ENCODE data around the gene DNAJC1.
A peak's percentile ranks its signal among the peaks of the same experiment; 100 is the strongest.

The DNAJC1 gene

DNA sequence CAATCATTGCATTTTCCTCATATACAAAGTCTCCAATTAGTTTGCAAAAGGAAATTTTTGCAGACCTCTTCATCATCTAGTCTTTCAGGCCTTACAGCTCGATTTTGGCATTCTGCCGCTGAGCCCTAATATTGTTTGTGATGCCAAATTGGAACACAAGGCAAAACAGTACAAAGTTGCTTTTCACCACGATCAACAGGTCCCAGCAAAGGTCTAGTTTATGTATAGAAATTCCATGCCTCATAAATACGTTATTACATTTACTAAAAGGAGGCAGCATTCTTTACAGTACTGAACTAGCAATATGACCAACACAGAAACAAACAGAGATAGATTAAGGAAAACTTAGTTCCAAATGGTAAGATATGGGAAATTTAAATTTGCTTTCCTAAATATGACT, 7.0 kb upstream of the DNAJC1 start:
- no peak for DNase-seq (ENCODE audit: low read depth)

DNA sequence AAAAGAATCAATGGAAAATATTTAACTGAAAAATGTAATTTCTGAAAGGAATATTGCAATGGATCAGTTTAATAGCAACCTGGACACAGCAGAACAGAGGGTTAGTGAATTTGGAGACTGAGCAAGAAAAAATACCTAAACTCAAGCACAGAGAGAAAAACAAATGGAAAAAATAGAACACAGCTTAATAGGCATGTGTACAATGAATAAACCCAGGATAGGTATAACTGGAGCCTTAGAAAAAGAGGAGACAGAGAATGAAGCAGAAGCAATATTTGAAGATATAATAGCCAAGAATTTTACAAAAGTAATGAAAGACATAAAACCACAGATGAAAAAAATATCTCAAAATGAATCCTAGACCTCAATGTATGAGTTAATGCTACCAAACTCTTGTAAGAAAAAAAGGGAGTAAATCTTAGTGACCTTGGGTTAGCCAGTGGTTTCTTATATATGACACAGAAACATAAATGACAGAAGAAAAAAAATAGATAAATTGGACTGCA, 2.9 kb upstream of the DNAJC1 start:
- no peak for DNase-seq (ENCODE audit: low read depth)

DNA sequence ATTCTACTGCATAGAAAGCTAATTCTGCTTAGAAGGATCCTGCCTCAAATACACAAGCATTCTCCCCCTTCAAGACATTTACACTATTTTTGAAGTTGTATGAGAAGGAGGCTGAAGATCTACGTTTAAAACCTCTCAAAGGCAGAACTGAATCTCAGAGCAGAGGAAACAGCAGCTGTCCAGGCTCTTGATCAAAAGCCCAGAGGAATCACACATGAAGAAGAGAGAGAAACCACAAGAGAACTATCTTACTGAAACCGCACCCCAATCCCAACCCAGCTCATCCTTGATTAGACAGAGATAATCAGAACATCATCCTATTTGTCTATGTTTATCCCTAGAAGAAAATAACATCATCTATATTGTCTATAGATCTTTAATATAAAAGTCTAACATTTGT, 2.2 kb upstream of the DNAJC1 start:
- no peak for DNase-seq (ENCODE audit: low read depth)

DNA sequence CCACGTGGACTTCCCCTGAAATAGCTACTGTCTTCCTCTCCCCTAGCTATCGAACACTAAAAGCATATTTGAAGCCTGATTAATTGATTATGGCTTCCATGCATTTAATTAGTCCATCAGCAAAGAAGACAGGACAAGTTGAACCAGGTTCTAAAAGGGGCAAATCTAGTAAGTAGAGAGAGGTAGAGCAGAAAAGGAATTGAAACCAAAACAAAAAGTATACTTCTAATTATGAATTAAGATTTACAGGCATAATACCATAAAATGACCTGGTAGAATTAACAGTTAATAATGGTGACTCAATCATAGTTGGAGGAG, 393 bp upstream of the DNAJC1 start:
- DNase-seq (ENCODE audit: low read depth) = no peak

DNA sequence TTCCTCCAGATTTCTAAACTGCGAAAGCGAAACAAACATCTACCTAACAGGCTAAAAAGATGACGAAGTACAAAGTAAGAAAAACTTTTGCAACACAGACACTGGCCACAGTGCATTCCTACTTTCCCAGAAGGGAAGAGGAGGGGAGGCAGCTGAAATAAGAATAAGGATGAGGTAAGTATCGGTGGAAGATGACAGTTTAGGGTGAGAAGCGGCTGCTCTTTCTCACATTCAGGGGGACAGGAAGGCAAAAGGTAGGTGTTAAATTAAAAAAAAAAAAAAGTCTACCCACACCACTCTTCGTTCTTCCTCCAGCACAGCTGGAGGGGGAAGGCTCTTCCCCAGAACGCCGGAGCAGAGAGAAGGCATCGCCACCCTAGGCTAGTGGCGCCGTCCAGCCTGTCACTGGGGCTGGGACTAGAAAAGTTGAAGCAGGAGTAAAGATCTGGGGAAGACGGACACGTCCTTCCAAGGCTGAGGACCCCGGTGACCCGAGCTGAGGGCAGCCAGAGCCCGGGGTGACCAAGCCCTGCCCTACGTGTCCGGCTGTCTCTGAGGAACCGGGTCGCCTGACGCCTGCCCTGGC, 846 bp downstream of the DNAJC1 start:
- DNase-seq (ENCODE audit: low read depth) = no peak

DNA sequence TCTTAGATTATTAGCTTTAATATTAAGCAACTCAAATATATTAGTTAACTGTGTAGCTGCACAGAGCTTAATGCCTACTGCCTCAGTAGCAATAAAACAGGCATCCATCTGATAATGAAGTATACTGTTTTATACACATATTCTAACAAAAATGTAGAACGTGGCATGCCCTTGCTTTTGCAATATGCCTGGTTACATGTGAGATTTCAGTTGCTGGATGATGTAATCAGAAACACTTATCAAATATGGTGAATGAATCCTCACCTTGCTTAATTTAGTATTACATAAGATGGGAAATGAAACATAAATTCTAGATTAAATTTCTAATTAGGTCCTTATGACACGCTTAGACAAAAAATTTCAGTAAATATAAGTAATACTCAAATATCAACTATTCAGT, 8.0 kb downstream of the DNAJC1 start:
- DNase-seq (ENCODE audit: low read depth) = no peak

DNA sequence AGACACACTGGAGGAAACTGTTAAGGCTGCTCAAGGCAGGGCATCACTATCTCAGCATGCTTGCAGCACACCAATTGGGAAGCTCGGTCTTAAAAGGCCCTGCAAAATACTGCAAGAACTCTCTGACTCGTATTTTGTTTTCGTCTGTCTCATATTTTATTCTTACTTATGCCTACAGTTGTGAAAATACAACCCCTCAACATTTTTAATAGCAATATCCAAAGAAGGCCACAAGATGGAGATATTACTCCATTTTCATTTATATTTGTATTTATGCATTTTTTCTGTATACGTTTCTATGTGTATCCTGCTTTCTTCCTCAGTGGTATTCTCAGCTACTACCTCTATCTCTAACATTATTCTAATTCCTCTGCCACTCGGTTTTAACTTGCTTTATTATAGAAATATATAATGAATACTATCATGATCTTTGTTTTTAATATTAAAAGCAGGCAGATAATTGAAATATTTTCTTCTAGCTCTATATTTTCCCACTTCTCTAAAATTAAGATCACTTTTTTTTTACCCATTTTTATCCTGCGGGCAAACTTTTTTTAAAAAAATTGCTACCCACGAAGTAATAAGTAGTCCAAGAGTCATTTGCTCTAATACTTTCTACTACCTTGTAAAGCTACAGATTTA, 10.0 kb downstream of the DNAJC1 start:
- no peak for DNase-seq (ENCODE audit: low read depth)

DNA sequence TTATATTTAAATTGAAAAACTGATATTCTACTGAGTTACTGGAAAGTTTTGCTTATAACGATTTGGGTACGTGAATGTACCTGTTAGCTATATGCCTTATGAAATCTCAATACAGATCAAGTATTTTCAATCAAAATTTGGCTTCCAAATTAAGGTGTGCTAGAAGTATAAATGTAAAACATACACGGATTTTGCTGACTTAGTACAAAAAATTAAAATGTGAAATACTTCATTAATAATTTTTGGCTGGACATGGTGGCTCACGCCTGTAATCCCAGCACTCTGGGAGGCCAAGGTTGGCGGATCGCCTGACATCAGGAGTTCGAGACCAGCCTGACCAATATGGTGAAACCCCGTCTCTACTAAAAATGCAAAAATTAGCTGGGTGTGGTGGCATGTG, 11.7 kb downstream of the DNAJC1 start:
- no peak for DNase-seq (ENCODE audit: low read depth)

DNA sequence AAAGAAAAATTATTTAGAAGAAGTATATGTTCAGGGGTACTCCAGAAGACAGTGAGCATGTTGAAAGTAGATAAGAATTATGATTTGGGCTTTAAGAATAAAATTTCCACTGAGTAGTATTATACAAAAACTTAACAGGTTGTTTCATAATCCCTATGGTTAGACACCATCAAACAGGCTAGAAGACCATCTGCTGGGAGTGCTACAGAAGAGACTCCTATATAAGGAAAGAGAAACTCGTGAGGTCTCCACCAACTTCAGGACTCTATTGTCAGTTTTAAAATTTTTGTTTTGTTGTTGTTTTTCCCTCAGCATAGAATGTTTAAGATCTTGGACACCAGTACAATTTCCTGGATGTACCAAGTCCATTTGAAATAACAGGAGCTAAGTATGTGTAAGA, 13.1 kb downstream of the DNAJC1 start:
- DNase-seq (ENCODE audit: low read depth) = no peak

DNA sequence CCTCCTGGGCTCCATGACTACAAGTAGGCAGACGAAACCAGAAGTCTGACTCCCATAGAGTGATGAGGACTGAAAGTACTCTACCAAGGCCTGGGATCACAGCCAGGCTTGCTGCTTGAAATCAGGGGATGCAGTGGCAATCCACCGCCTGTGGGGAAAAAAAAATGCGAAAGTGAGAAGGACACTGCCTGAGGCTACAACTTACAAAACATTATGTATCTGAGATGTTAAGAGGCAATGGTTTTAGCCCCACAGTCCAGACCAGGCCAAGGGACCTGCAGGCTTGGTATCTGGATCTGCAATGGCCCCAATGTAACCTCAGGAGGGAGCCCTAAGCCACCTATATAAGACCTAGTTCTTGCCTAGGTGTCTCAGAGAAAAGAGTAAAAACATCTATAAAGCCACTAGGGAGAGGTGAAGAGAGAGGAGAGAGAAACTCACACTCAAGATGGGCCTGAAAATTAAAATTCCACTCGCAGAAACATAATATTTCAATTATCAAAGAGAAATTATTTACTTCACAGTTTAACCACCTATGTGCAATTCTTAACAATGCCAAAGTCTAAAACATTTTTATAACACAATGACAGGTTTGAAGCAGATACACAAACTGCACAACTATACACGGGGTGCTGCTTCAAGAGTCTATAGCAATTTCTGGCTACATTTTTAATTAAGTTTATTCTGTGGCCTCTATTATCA, 13.9 kb downstream of the DNAJC1 start:
- peak; percentile 12 for DNase-seq (ENCODE audit: low read depth)

DNA sequence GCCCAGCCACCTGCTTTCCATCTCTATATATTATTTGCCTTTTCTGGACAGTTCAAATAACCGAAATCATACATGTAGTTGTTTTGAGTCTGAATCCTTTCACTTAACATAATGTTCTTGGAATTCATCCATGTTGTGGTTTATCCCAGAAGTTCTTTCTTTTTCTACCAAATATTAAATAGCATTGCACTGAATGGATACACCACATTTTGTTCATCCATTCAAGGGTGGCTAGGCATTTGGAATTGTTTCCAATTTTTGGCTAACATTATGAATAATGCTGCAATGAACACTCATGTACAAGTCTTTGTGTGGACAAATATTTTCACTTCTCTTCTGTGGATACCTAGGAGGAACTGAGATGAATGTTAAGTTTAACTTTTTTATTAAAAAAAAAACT, 18.0 kb downstream of the DNAJC1 start:
- no peak for DNase-seq (ENCODE audit: low read depth)

DNA sequence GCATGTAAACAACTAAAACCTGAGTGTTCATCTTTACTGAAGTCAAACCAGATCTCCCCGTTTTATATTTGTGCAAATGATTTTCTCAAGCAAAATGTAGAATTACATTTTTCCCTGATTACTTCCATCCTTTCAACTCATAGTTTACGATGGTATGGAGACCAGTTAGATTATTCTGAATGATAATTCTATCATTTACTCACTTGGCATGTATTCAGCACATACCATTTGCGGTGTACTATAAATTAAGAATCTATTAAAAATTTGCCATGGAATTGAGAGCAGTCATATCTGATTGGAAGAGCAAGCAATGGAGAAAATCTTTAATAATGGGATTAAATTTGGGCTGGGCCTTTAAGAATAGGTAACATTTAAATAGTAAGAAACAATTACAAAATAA, 22.4 kb downstream of the DNAJC1 start:
- DNase-seq (ENCODE audit: low read depth) = no peak

DNA sequence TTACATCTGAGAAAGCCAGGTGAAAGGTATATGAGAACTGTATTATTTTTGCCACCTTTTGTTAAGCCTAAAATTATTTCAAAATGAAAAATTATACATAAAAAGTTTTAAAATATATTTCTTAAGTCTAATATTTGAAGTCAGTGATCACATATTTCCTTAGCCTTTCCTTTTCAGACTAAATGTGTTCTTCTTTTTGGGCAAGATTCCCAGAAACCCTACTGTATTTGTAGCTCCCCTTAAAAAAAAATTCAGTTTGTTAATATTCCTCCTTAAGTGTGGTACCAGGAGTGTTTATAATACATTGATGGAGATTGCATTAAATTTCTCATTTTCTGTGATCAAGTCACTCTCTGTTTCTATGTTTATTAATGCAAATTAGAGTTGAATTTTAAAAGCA, 22.8 kb downstream of the DNAJC1 start:
- no peak for DNase-seq (ENCODE audit: low read depth)

DNA sequence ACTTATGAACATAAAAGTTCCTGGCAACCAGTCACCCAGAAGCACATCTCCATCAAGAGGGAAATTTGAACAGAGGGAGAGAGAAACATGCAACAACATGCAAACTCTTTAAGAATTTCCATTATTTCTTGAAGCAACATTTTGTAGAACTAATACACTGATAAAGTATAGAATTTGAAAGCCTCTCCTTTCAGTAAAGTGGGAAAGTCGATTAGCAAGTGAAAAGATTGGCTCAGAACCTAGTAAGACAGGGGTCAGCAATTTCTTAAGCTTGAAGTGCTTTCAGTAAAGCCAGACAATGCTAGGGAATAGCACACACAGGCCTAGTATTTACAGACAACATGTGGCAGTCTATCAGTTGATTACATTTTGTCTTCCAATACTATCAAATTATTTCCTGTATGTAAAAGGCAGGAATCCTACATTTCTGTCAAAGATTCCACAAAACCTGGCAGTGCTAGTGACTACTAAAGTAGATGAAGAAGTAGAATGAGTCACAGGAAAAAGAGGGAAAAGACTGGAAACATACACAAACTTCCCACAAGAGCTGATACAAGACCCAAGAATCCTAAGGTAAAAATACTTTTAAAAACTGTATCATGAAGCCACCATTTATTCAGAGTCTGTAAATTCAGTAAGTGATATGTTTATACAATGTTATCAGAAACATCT, 25.2 kb downstream of the DNAJC1 start:
- no peak for DNase-seq (ENCODE audit: low read depth)

DNA sequence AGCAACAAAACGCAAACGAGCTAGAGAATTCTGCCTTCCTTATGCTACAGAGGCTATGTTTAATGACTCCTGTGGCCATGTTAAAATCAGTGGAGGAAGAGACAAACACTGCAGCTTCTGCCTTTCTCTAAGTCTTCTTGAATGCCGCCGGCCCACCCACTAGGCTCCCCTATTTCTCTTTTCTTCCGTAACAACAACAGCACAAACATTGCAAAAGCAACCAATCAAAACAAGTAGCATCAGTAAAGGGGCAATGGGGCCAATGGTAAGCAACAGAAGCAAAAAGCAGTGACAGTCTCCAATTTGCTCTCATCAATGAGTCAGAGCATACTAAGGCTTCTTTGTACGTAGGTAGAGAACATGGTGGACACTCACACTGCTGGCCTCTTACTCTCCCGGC, 26.8 kb downstream of the DNAJC1 start:
- no peak for DNase-seq (ENCODE audit: low read depth)

DNA sequence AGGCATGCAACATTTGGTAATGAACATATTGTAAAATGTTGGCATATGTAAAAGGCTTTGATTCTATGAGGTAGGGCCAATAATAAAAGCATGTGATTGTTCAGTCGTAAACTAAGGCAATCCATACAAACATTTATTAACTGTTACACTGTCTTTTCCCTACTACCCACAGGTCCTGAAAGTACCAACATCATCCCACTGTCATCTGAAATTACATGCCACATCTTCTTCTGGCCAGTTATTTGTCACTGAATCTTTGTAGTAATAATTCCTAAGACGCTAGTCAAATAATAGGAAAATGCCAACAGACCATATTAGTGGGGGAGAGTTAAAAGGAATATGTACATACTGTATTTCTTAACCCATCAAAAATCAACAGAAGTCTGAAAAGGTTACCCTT, 27.2 kb downstream of the DNAJC1 start:
- no peak for DNase-seq (ENCODE audit: low read depth)

DNA sequence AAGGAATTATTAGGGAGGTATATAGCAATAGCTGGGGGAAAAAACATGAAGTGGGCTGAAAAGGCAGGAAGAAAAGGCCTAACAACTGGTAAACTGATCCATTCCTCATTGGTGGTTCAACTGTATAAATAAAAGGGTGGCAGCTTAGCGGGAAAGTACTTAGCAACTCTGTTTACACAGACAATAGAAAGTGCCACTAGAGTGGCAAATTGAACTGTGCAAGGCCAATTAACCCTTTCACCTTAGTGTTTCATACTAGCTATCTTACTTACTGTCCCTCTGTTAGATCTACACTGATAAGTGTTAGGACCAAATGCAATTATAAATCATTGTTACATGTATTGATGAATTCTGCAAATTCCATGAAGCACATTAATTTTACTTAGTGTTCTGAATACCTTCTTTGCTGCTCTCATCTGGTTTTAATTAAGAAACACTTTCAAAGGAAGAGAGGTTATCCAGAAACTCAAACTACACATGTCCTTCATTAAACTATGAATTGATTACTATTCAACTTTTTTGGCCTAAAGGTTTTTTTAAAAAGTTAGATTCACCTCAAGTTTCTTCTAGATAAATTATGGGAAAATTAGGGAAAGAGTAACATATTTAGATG, 28.0 kb downstream of the DNAJC1 start:
- DNase-seq (ENCODE audit: low read depth) = no peak

DNA sequence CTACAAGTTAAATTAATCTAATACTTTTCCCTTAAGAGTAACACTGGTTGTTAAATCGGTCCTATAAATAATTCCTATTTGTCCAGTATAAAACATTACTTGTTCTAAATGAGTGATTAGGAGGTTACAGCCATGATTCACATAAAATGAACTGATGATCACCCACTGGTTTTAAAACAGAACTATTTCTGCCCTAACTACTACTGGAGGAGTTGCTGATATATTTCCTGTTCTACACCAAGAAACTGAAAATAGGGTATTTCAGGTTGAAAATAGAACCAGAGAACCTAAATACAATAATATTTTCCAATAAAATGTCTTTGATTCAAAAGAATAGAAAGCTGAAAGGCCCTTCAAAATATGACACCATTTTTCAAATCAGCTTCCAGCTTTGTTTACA, 30.9 kb downstream of the DNAJC1 start:
- no peak for DNase-seq (ENCODE audit: low read depth)

DNA sequence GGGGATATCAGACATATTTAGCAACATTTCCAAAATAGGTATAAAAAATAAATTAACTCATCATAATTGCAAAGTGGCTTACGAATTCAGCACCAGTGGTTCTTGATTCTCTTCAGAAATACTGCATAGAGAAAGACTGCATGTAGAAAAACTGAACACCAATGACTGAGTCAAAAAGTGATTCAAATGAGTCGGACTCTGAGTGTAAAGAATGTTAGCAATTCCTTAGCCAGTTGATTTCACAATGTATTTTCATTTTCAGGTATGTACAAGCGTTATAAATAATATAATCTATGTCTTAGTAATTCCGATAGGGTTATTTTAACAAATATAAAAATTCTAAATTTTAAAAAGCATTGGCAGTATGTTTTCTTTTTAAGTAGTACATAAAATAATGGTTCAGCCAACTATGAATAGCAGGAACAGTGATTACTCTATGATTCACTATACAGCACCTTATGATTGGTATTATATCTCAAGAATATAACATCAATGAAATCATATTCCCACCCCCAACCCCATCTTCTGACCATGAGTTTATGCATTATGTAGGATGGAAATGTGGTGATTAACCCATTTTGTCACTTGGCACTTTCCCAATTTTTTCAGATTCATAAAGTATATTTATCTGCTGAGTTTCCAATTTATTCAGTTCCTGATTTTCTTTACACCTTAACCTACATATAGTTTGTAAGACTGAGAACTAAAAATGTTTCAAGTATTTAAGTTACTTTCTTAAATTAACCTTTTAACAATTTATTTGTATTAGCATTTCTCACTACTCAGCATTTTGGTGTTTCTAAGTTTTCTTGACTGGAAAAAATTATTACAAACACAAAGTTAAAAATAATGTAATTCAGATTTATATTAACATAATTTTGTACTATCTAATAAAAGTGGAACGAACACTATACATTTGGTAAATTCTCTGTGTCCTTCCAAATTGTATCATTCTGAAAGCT, 33.9 kb downstream of the DNAJC1 start:
- no peak for DNase-seq (ENCODE audit: low read depth)

DNA sequence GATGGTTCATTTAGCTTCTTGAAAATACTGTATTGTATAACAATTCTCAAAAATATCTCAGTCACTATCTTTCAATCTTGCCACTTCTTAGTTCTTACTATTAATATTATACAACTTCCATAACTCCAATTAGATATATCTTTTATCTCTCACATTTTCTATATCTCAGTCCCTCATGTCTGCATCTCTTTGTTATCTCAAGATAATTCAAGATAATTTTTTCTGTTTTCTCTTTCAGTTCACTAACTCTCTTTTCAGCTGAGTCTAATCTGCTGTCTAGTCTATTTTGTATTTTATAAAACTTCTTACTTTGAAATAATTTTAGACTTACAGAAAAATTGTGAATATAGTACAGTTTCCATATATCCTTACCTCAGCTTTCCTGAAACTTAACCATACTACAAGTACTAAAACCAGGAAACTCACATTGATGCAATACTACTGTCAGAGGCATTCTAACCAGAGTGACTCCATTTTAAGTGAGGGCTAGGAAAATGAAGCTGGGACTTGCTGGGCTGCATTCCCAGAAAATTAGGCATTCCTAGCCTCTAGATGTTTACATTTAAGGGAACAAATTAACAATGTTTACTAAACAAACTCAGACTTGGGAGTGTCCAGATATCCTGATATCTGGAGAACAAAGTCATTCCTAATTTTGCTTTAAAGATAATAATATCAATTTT, 38.4 kb downstream of the DNAJC1 start:
- no peak for DNase-seq (ENCODE audit: low read depth)

DNA sequence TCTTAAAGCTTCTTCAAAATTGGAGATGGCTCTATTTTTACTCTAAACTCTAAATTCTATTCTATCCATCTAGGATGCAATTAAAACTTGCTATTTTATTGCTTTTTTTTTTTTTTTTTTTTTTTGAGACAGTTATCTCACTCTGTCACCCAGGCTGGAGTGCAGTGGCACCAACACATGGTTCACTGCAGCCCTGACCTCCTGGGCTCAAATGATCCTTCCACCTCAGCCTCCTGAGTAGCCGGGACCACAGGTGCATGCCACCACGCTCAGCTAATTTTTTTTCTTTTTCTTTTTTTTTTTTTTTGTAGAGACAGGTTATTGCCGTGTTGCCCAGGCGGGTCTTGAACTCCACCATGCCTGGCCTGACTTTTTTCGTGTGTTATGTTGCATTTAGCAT, 41.2 kb downstream of the DNAJC1 start:
- DNase-seq (ENCODE audit: low read depth) = no peak

Data from T follicular helper cell (primary cell).